HEK293 (cell line): ENCODE results near the gene CDNF.
A peak's percentile ranks its signal among the peaks of the same experiment; 100 is the strongest.

Experiments used
- BCL11B ChIP-seq: fragments of 450-650 bp; formaldehyde crosslinking; IDR thresholded peaks from 2 replicates; pipeline ENCODE4 v1.5.1; 2016; ENCODE audit warnings: low read depth, missing biosample characterization, missing genetic modification characterization
- ELK4 ChIP-seq: IDR thresholded peaks from 2 replicates; pipeline ENCODE4 v1.6.1; 2011; ENCODE audit warnings: mild to moderate bottlenecking, low read depth, low read length, borderline replicate concordance
- GLIS1 ChIP-seq: fragments of 450-650 bp; formaldehyde crosslinking; IDR thresholded peaks from 2 replicates; pipeline ENCODE4 v1.5.1; 2016; ENCODE audit warnings: missing biosample characterization, missing genetic modification characterization
- HOXA7 ChIP-seq: sonication (generic); formaldehyde crosslinking; IDR thresholded peaks from 2 replicates; pipeline ENCODE4 v1.8.1; 2022; ENCODE audit warnings: missing genetic modification reagents, borderline replicate concordance
- HOXD13 ChIP-seq: sonication (generic); formaldehyde crosslinking; IDR thresholded peaks from 2 replicates; pipeline ENCODE4 v1.8.0; 2022; ENCODE audit warnings: missing genetic modification reagents, borderline replicate concordance
- KLF1 ChIP-seq: fragments of 450-650 bp; formaldehyde crosslinking; IDR thresholded peaks from 2 replicates; pipeline ENCODE4 v1.5.1; 2016; ENCODE audit warnings: missing biosample characterization, missing genetic modification characterization
- KLF9 ChIP-seq: fragments of 450-650 bp; formaldehyde crosslinking; IDR thresholded peaks from 2 replicates; pipeline ENCODE4 v1.5.1; 2016; ENCODE audit warnings: missing biosample characterization, missing genetic modification characterization, low read depth
- OSR2 ChIP-seq: fragments of 450-650 bp; formaldehyde crosslinking; IDR thresholded peaks from 2 replicates; pipeline ENCODE4 v1.5.1; 2016; ENCODE audit warnings: missing biosample characterization, missing genetic modification characterization
- OVOL3 ChIP-seq: fragments of 450-650 bp; formaldehyde crosslinking; IDR thresholded peaks from 2 replicates; pipeline ENCODE4 v1.5.1; 2016; ENCODE audit warnings: missing biosample characterization, missing genetic modification characterization
- SCRT1 ChIP-seq: fragments of 450-650 bp; formaldehyde crosslinking; IDR thresholded peaks from 2 replicates; pipeline ENCODE4 v1.5.1; 2016; ENCODE audit warnings: missing biosample characterization, missing genetic modification characterization, borderline replicate concordance
- SP2 ChIP-seq: fragments of 450-650 bp; formaldehyde crosslinking; IDR thresholded peaks from 2 replicates; pipeline ENCODE4 v1.5.1; 2016; ENCODE audit warnings: missing biosample characterization, missing genetic modification characterization
- SP7 ChIP-seq: fragments of 450-650 bp; formaldehyde crosslinking; IDR thresholded peaks from 2 replicates; pipeline ENCODE4 v1.5.1; 2016; ENCODE audit warnings: missing biosample characterization, missing genetic modification characterization
- YY1 ChIP-seq: fragments of 450-650 bp; formaldehyde crosslinking; IDR thresholded peaks from 2 replicates; pipeline ENCODE4 v1.5.1; 2018; ENCODE audit warnings: missing biosample characterization, missing genetic modification characterization
- ZBTB7A ChIP-seq: fragments of 450-650 bp; formaldehyde crosslinking; IDR thresholded peaks from 2 replicates; pipeline ENCODE4 v1.5.1; 2016; ENCODE audit warnings: low read depth, missing biosample characterization, missing genetic modification characterization
- ZFP3 ChIP-seq: fragments of 450-650 bp; formaldehyde crosslinking; IDR thresholded peaks from 2 replicates; pipeline ENCODE4 v1.5.1; 2016; ENCODE audit warnings: low read depth, missing biosample characterization, missing genetic modification characterization
- ZIC2 ChIP-seq: fragments of 450-650 bp; formaldehyde crosslinking; IDR thresholded peaks from 2 replicates; pipeline ENCODE4 v1.5.1; 2016; ENCODE audit warnings: missing biosample characterization, missing genetic modification characterization
- ZNF155 ChIP-seq: fragments of 450-650 bp; formaldehyde crosslinking; IDR thresholded peaks from 2 replicates; pipeline ENCODE4 v1.5.1; 2016; ENCODE audit warnings: missing biosample characterization, missing genetic modification characterization
- ZNF311 ChIP-seq: fragments of 450-650 bp; formaldehyde crosslinking; IDR thresholded peaks from 2 replicates; pipeline ENCODE4 v1.5.1; 2017; ENCODE audit warnings: missing biosample characterization, missing genetic modification characterization, borderline replicate concordance
- ZNF335 ChIP-seq: fragments of 450-650 bp; formaldehyde crosslinking; conservative IDR thresholded peaks from 2 replicates; pipeline ENCODE4 v1.5.1; 2016; ENCODE audit warnings: missing biosample characterization, missing genetic modification characterization
- ZNF341 ChIP-seq: fragments of 450-650 bp; formaldehyde crosslinking; IDR thresholded peaks from 2 replicates; pipeline ENCODE4; 2016; ENCODE audit warnings: low read depth, missing biosample characterization, missing genetic modification characterization
- ZNF354C ChIP-seq: fragments of 450-650 bp; formaldehyde crosslinking; IDR thresholded peaks from 2 replicates; pipeline ENCODE4 v1.5.1; 2016; ENCODE audit warnings: missing biosample characterization, missing genetic modification characterization, low read depth, borderline replicate concordance
- ZNF404 ChIP-seq: fragments of 450-650 bp; formaldehyde crosslinking; IDR thresholded peaks from 2 replicates; pipeline ENCODE4 v1.5.1; 2017; ENCODE audit warnings: missing biosample characterization, missing genetic modification characterization
- ZNF513 ChIP-seq: fragments of 450-650 bp; IDR thresholded peaks from 2 replicates; pipeline ENCODE4 v1.5.1; 2018; ENCODE audit warnings: missing biosample characterization, missing genetic modification characterization
- ZNF549 ChIP-seq: fragments of 450-650 bp; IDR thresholded peaks from 2 replicates; pipeline ENCODE4 v1.5.1; 2018; ENCODE audit warnings: missing biosample characterization, missing genetic modification characterization, mild to moderate bottlenecking, inconsistent platforms, moderate library complexity
- ZNF555 ChIP-seq: fragments of 450-650 bp; formaldehyde crosslinking; conservative IDR thresholded peaks from 2 replicates; pipeline ENCODE4 v1.5.1; 2017; ENCODE audit warnings: missing biosample characterization, mild to moderate bottlenecking, missing genetic modification characterization, inconsistent platforms
- ZNF585B ChIP-seq: fragments of 450-650 bp; formaldehyde crosslinking; IDR thresholded peaks from 2 replicates; pipeline ENCODE4 v1.5.1; 2016; ENCODE audit warnings: missing biosample characterization, missing genetic modification characterization
- ZNF624 ChIP-seq: fragments of 450-650 bp; formaldehyde crosslinking; IDR thresholded peaks from 2 replicates; pipeline ENCODE4 v1.5.1; 2017; ENCODE audit warnings: missing biosample characterization, missing genetic modification characterization
- ZNF664 ChIP-seq: fragments of 450-650 bp; formaldehyde crosslinking; IDR thresholded peaks from 2 replicates; pipeline ENCODE4 v1.5.1; 2016; ENCODE audit warnings: missing biosample characterization, missing genetic modification characterization
- ZNF792 ChIP-seq: fragments of 450-650 bp; formaldehyde crosslinking; IDR thresholded peaks from 2 replicates; pipeline ENCODE4 v1.5.1; 2016; ENCODE audit warnings: missing biosample characterization, missing genetic modification characterization
- ZNF830 ChIP-seq: fragments of 450-650 bp; IDR thresholded peaks from 2 replicates; pipeline ENCODE4 v1.5.0; 2018; ENCODE audit warnings: missing biosample characterization, missing genetic modification characterization, low read depth, mild to moderate bottlenecking, moderate library complexity
- ZNF837 ChIP-seq: fragments of 450-650 bp; formaldehyde crosslinking; IDR thresholded peaks from 2 replicates; pipeline ENCODE4 v1.5.1; 2016; ENCODE audit warnings: missing biosample characterization, missing genetic modification characterization
- TF ChIP-seq, protein P1 (sequence below): fragments of 450-650 bp; formaldehyde crosslinking; IDR thresholded peaks from 2 replicates; pipeline ENCODE4 v1.5.1; 2017; ENCODE audit warnings: missing biosample characterization, missing genetic modification characterization
- TF ChIP-seq, protein P2 (sequence below): fragments of 450-650 bp; IDR thresholded peaks from 2 replicates; pipeline ENCODE4 v1.5.1; 2018; ENCODE audit warnings: missing biosample characterization, mild to moderate bottlenecking, missing genetic modification characterization

Gene CDNF

DNA sequence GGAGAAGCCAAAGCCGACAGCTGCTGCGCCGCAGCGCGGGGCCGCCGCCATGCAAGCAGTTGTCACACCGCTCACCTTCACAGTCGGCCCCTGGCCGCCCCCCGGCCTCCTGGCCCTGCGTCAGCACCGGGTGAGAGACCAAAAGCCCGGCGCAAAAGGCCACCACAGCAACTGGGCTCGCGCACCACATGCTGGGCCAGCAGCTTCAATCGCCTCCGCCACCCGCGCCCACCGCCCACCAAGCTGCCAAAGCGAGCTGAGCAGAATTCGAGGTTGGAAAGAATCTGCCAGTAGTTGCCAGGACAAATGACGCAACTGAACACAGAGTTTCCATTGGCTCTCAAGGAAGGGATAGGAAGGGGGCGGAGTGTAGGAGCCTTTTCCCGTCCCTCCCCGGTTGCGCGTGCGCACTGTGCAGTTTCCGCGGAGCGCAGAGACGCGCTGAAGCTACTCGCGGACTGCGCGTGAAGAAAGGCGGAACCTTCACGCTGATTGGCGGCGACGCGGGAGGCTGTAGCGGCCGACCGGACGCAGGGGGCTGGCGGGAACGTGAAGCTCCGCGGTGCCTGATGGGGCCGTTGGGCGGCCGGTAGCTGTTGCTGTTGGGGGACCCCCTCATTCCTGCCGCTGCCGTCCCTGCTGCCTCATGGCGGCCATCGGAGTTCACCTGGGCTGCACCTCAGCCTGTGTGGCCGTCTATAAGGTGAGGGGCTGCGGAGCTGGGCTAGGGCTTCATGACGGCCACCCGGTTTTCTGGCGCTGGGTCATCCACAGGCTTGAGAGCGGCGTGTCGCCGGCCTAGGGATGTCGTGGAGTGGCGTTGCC, at the start of gene CDNF, which contains the start of the genes HSPA14 and MSANTD7 (continued):
- TF ChIP-seq ZBTB7A (peak; percentile 84; the same call in 1 of the 2 replicates), ELK4 (no peak), ZNF585B (no peak), OVOL3 (tag by site-specific recombination) (peak; percentile 25; the same call in 1 of the 2 replicates), HOXA7 (CRISPR knock-in tag) (no peak), ZIC2 (tag by site-specific recombination) (peak; percentile 88), ZNF335 (peak; percentile 99), ZNF404 (no peak), ZNF549 (tag by site-specific recombination) (no peak), ZNF792 (0 out of 2 replicates have a peak, but pooled peaks have one; percentile 43), ZNF664 (tag by site-specific recombination) (no peak), ZNF354C (no peak), SCRT1 (tag by site-specific recombination) (peak; percentile 58; the same call in 1 of the 2 replicates), GLIS1 (tag by site-specific recombination) (peak; percentile 89), HOXD13 (CRISPR knock-in tag) (no peak), ZNF341 (no peak), ZNF837 (tag by site-specific recombination) (no peak), YY1 (tag by site-specific recombination) (peak; percentile 77), KLF9 (tag by site-specific recombination) (peak; percentile 60; the same call in 1 of the 2 replicates), ZNF513 (tag by site-specific recombination) (no peak), BCL11B (tag by site-specific recombination) (no peak; the same call in 1 of the 2 replicates), ZNF624 (tag by site-specific recombination) (no peak), OSR2 (tag by site-specific recombination) (no peak; the same call in 1 of the 2 replicates), KLF1 (tag by site-specific recombination) (0 out of 2 replicates have a peak, but pooled peaks have one; percentile 7), ZNF830 (no peak), ZFP3 (tag by site-specific recombination) (no peak), ZNF155 (tag by site-specific recombination) (no peak), SP7 (tag by site-specific recombination) (peak; percentile 40; the same call in 1 of the 2 replicates), ZNF311 (tag by site-specific recombination) (no peak), SP2 (tag by site-specific recombination) (peak; percentile 98), ZNF555 (tag by site-specific recombination) (no peak)
- TF ChIP-seq, protein P1, sequence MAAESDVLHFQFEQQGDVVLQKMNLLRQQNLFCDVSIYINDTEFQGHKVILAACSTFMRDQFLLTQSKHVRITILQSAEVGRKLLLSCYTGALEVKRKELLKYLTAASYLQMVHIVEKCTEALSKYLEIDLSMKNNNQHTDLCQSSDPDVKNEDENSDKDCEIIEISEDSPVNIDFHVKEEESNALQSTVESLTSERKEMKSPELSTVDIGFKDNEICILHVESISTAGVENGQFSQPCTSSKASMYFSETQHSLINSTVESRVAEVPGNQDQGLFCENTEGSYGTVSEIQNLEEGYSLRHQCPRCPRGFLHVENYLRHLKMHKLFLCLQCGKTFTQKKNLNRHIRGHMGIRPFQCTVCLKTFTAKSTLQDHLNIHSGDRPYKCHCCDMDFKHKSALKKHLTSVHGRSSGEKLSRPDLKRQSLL, result no peak
- TF ChIP-seq, protein P2, sequence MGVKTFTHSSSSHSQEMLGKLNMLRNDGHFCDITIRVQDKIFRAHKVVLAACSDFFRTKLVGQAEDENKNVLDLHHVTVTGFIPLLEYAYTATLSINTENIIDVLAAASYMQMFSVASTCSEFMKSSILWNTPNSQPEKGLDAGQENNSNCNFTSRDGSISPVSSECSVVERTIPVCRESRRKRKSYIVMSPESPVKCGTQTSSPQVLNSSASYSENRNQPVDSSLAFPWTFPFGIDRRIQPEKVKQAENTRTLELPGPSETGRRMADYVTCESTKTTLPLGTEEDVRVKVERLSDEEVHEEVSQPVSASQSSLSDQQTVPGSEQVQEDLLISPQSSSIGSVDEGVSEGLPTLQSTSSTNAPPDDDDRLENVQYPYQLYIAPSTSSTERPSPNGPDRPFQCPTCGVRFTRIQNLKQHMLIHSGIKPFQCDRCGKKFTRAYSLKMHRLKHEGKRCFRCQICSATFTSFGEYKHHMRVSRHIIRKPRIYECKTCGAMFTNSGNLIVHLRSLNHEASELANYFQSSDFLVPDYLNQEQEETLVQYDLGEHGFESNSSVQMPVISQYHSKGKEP (tag by site-specific recombination), result 0 out of 2 replicates have a peak, but pooled peaks have one; percentile 17
